NB4 (cell line): ENCODE results near the gene TENT4B.

Experiments used
- DNase-seq: peaks from one replicate; pipeline ENCODE4 v3.0.0; 2010; ENCODE audit warnings: low read depth
- H3K4me3 ChIP-seq: one replicate; pipeline ENCODE4 v1.5.1; 2011; ENCODE audit warnings: mild to moderate bottlenecking, low read depth, low read length, moderate library complexity
- CTCF ChIP-seq: IDR thresholded peaks from one replicate; pipeline ENCODE4 v1.5.1; 2012; ENCODE audit warnings: low read depth, low read length
- MYC ChIP-seq: IDR thresholded peaks from 2 replicates; pipeline ENCODE4 v1.6.1; 2011; ENCODE audit warnings: low read depth, low read length
- POLR2A ChIP-seq: IDR thresholded peaks from 2 replicates; pipeline ENCODE4 v1.6.1; 2011; ENCODE audit warnings: mild to moderate bottlenecking; ENCODE audit not compliant: insufficient read length; ENCODE audit errors: extremely low read depth
- TF ChIP-seq, protein P1 (sequence below): IDR thresholded peaks from 2 replicates; pipeline ENCODE4 v1.6.1; 2011; ENCODE audit warnings: low read depth, low read length

The TENT4B gene

DNA sequence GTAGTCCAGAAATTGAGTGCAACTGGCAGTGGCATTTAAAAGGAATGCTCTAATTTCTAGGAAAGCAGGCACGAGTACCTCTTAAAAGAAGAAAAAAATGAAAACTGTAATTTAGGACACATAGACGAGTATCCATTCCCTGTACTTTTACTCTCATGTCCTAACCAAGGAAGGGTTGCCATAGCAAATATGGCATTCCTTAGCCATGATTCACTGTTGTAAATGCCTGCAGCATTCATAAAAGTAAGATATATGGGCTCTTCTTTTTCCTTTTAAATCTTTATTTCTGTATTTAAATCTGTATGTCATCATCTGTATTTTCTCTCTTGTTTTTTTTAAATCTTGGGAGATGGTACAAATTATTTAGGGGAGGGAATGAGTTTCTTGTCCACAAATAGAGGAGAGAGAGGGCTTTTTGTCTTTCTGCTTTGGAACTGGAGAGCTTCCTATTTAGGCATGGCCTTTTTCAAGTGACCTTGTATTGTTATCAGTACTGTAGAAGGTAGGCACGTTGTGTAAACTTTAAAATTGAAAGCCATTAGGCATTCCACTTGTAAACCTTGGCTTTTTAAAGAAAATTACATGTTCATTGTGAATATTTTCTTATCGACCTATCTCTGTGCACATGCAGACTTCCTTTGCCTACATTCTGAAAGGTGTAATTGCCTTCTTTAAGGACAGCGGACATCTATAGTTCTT lies 50.0 kb downstream of the TENT4B start:
- no peak overlapping the region for H3K4me3 ChIP-seq
- TF ChIP-seq POLR2A (no peak), CTCF (no peak), MYC (no peak)
- TF ChIP-seq, protein P1, sequence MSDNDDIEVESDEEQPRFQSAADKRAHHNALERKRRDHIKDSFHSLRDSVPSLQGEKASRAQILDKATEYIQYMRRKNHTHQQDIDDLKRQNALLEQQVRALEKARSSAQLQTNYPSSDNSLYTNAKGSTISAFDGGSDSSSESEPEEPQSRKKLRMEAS = no peak
- no peak for DNase-seq

DNA sequence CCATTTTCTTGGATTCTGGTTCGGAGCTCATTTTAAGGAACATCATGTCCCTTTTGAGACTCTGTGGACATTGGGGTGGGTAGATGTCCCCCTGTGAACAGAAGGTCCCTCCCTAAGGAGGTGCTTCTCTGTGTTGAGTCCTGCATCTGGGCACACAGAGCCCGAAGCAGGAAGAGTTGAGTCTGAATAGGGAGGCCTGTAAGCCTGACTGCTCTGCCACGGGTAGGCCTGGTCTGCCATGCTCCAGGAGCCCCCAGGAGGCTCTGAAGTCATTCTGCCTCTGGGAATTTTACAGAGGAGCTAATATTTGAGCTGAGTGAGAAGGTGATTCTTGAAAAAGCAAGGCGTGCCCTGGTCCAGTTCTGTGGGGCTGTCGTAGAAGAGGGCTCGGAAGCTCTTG lies 50.6 kb downstream of the TENT4B start:
- no peak for DNase-seq
- no peak overlapping the region for H3K4me3 ChIP-seq
- TF ChIP-seq CTCF (no peak), POLR2A (no peak), MYC (no peak)
- TF ChIP-seq, protein P1 = no peak

DNA sequence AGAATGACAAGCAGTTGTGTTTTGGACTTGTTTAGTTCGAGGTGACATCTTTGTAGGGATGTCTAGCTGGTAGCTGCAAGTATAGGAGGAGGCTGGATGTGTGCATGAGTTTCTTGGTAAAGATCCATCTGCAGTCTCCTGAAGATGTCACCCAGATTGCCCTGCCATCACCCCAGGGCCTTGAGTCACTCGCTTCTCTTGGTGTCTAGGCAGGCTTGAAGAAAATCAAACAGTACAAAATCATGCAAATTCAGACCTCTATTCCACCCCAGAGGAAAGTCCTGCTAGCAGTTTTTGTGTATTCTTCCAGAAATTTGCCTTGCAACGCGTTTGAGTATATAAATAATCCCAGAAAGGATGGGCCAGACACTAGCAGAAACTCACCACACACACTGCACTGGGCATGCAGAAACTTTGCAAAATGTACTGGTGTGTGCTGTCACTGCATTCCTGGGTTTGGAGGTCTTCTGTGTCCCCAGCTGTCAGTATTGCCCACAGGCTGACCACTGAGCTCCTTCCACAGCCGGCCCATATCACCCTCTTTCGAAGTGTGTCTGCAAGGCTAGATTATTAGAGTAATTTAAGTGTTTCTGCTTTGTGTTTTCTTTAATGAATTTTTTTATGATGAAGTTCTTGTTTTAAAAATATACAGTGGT lies 51.5 kb downstream of the TENT4B start:
- no peak overlapping the region for H3K4me3 ChIP-seq
- no peak for DNase-seq
- TF ChIP-seq CTCF = no peak

GRCh38 chr16:50207652-50208051 lies 54.5 kb downstream of the TENT4B start:
- H3K4me3 ChIP-seq = no peak overlapping the region
- DNase-seq = no peak
- TF ChIP-seq MYC = no peak
- TF ChIP-seq POLR2A = no peak
- TF ChIP-seq, protein P1 = no peak
- no peak for TF ChIP-seq CTCF

DNA sequence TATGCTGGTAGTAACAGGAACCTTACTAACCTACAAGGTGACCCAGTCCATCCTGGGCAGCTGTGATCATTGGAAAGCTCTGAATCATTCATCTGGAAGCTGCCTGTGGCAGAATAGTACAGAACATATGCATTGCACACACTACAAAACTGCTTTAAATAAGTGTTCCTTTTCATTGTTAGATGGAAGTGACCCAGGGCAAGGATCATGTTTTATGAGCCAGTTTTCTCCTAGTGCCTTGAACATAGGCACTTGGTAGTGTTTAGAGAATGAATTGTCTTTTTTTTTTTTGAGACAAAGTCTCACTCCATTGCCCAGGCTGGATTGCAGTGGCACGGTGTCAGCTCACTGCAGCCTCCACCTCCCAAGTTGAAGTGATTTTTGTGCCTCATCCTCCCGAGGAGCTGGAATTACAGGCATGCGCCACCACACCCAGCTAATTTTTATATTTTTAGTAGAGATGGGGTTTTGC lies 55.4 kb downstream of the TENT4B start:
- H3K4me3 ChIP-seq = no peak overlapping the region
- no peak for DNase-seq
- TF ChIP-seq MYC (no peak), POLR2A (no peak), CTCF (no peak)
- TF ChIP-seq, protein P1 = no peak
